ENCODE measurements around the gene FZD7. TPM values are rescaled to one million over a fixed set of nuclear protein-coding genes. Genes with fewer than 3 reads are reported as not detected.

The FZD7 gene
- polyA plus RNA-seq, 2 donors, result 2.7 to 5.7 TPM

- Histone ChIP-seq H3K36me3 (ENCODE audit: control insufficient read depth in 2 of 2, insufficient read depth in 2 of 2, low read length in 1 of 2) (no peaks in the 10 kb centered on the region), H3K4me1 (ENCODE audit: control insufficient read depth in 2 of 2, insufficient read depth in 2 of 2, low read length in 1 of 2) (no peaks in the 10 kb centered on the region), H3K4me3 (ENCODE audit: low read depth in 1 of 2, low read length in 2 of 2) (no peak overlapping the region), H3K27me3 (ENCODE audit: control insufficient read depth in 1 of 2, insufficient read depth in 2 of 2, low read length in 2 of 2) (no peaks in the 10 kb centered on the region), H3K9me3 (ENCODE audit: control insufficient read depth in 2 of 2, insufficient read depth in 1 of 2, low read depth in 1 of 2, low read length in 1 of 2) (no peaks in the 10 kb centered on the region), H3K27ac (ENCODE audit: low read depth in 2 of 2, low read length in 1 of 2) (no peak overlapping the region)
- 46 to 47% methylated on average over 10 of the region's 10 CpGs for WGBS, 2 donors
Measured at GRCh38 chr2:202023198-202023903, 10.3 kb upstream of the FZD7 start.

- Histone ChIP-seq H3K27ac (ENCODE audit: low read depth in 2 of 2, low read length in 1 of 2) (no peak overlapping the region), H3K9me3 (ENCODE audit: control insufficient read depth in 2 of 2, insufficient read depth in 1 of 2, low read depth in 1 of 2, low read length in 1 of 2) (no peaks in the 10 kb centered on the region), H3K27me3 (ENCODE audit: control insufficient read depth in 1 of 2, insufficient read depth in 2 of 2, low read length in 2 of 2) (no peaks in the 10 kb centered on the region), H3K36me3 (ENCODE audit: control insufficient read depth in 2 of 2, insufficient read depth in 2 of 2, low read length in 1 of 2) (no peaks in the 10 kb centered on the region), H3K4me3 (ENCODE audit: low read depth in 1 of 2, low read length in 2 of 2) (no peak overlapping the region), H3K4me1 (ENCODE audit: control insufficient read depth in 2 of 2, insufficient read depth in 2 of 2, low read length in 1 of 2) (no peaks in the 10 kb centered on the region)
- WGBS, 2 donors, result 88% methylated on average over 8 of the region's 8 CpGs
Measured at GRCh38 chr2:202023904-202024266, 9.8 kb upstream of the FZD7 start.

GRCh38 chr2:202024871-202025270 is 8.8 kb upstream of the FZD7 start:
- Histone ChIP-seq H3K4me3 (ENCODE audit: low read depth in 1 of 2, low read length in 2 of 2) (no peak overlapping the region), H3K4me1 (ENCODE audit: control insufficient read depth in 2 of 2, insufficient read depth in 2 of 2, low read length in 1 of 2) (no peaks in the 10 kb centered on the region), H3K27me3 (ENCODE audit: control insufficient read depth in 1 of 2, insufficient read depth in 2 of 2, low read length in 2 of 2) (no peaks in the 10 kb centered on the region), H3K36me3 (ENCODE audit: control insufficient read depth in 2 of 2, insufficient read depth in 2 of 2, low read length in 1 of 2) (no peaks in the 10 kb centered on the region), H3K27ac (ENCODE audit: low read depth in 2 of 2, low read length in 1 of 2) (no peak overlapping the region), H3K9me3 (ENCODE audit: control insufficient read depth in 2 of 2, insufficient read depth in 1 of 2, low read depth in 1 of 2, low read length in 1 of 2) (no peaks in the 10 kb centered on the region)
- 88 to 89% methylated on average over 9 of the region's 9 CpGs for WGBS, 2 donors

GRCh38 chr2:202025816-202026215 is 7.8 kb upstream of the FZD7 start:
- Histone ChIP-seq H3K4me3 (ENCODE audit: low read depth in 1 of 2, low read length in 2 of 2) (no peak overlapping the region), H3K36me3 (ENCODE audit: control insufficient read depth in 2 of 2, insufficient read depth in 2 of 2, low read length in 1 of 2) (no peaks in the 10 kb centered on the region), H3K27me3 (ENCODE audit: control insufficient read depth in 1 of 2, insufficient read depth in 2 of 2, low read length in 2 of 2) (no peaks in the 10 kb centered on the region), H3K27ac (ENCODE audit: low read depth in 2 of 2, low read length in 1 of 2) (no peak overlapping the region), H3K4me1 (ENCODE audit: control insufficient read depth in 2 of 2, insufficient read depth in 2 of 2, low read length in 1 of 2) (no peaks in the 10 kb centered on the region), H3K9me3 (ENCODE audit: control insufficient read depth in 2 of 2, insufficient read depth in 1 of 2, low read depth in 1 of 2, low read length in 1 of 2) (no peaks in the 10 kb centered on the region)
- 89 to 92% methylated on average over 5 of the region's 5 CpGs for WGBS, 2 donors

- Histone ChIP-seq H3K27me3 (ENCODE audit: control insufficient read depth in 1 of 2, insufficient read depth in 2 of 2, low read length in 2 of 2) (no peaks in the 10 kb centered on the region), H3K4me1 (ENCODE audit: control insufficient read depth in 2 of 2, insufficient read depth in 2 of 2, low read length in 1 of 2) (no peaks in the 10 kb centered on the region), H3K4me3 (ENCODE audit: low read depth in 1 of 2, low read length in 2 of 2) (no peak overlapping the region), H3K36me3 (ENCODE audit: control insufficient read depth in 2 of 2, insufficient read depth in 2 of 2, low read length in 1 of 2) (no peaks in the 10 kb centered on the region), H3K9me3 (ENCODE audit: control insufficient read depth in 2 of 2, insufficient read depth in 1 of 2, low read depth in 1 of 2, low read length in 1 of 2) (no peaks in the 10 kb centered on the region), H3K27ac (ENCODE audit: low read depth in 2 of 2, low read length in 1 of 2) (no peak overlapping the region)
- 74 to 86% methylated on average over 5 of the region's 5 CpGs for WGBS, 2 donors
Measured at GRCh38 chr2:202026507-202026906, 7.1 kb upstream of the FZD7 start.

GRCh38 chr2:202030691-202031090 is 3.0 kb upstream of the FZD7 start:
- Histone ChIP-seq H3K4me3 (ENCODE audit: low read depth in 1 of 2, low read length in 2 of 2) (no peak overlapping the region), H3K4me1 (ENCODE audit: control insufficient read depth in 2 of 2, insufficient read depth in 2 of 2, low read length in 1 of 2) (peaks cover 0 to 9% of the 10 kb centered on the region in 2 donors), H3K36me3 (ENCODE audit: control insufficient read depth in 2 of 2, insufficient read depth in 2 of 2, low read length in 1 of 2) (no peaks in the 10 kb centered on the region), H3K27me3 (ENCODE audit: control insufficient read depth in 1 of 2, insufficient read depth in 2 of 2, low read length in 2 of 2) (no peaks in the 10 kb centered on the region), H3K27ac (ENCODE audit: low read depth in 2 of 2, low read length in 1 of 2) (no peak overlapping the region), H3K9me3 (ENCODE audit: control insufficient read depth in 2 of 2, insufficient read depth in 1 of 2, low read depth in 1 of 2, low read length in 1 of 2) (peaks cover 0 to 3% of the 10 kb centered on the region in 2 donors)
- WGBS, 2 donors, result 77 to 79% methylated on average over 4 of the region's 4 CpGs

- no peak overlapping the region for H3K4me3 ChIP-seq (ENCODE audit: low read depth in 1 of 2, low read length in 2 of 2)
- no peak overlapping the region for H3K27ac ChIP-seq (ENCODE audit: low read depth in 2 of 2, low read length in 1 of 2)
- 62 to 65% methylated on average over 4 of the region's 4 CpGs for WGBS, 2 donors
- H3K27me3 ChIP-seq (ENCODE audit: control insufficient read depth in 1 of 2, insufficient read depth in 2 of 2, low read length in 2 of 2), result no peaks in the 10 kb centered on the region
- peaks cover 0 to 5% of the 10 kb centered on the region in 2 donors for H3K9me3 ChIP-seq (ENCODE audit: control insufficient read depth in 2 of 2, insufficient read depth in 1 of 2, low read depth in 1 of 2, low read length in 1 of 2)
- no peaks in the 10 kb centered on the region for H3K36me3 ChIP-seq (ENCODE audit: control insufficient read depth in 2 of 2, insufficient read depth in 2 of 2, low read length in 1 of 2)
- H3K4me1 ChIP-seq (ENCODE audit: control insufficient read depth in 2 of 2, insufficient read depth in 2 of 2, low read length in 1 of 2), result peaks cover 0 to 14% of the 10 kb centered on the region in 2 donors
Measured at GRCh38 chr2:202031246-202031951, 2.3 kb upstream of the FZD7 start.

GRCh38 chr2:202032846-202033316 is 774 bp upstream of the FZD7 start:
- Histone ChIP-seq H3K4me3 (ENCODE audit: low read depth in 1 of 2, low read length in 2 of 2) (peak overlapping the region; percentile 75 to 77), H3K36me3 (ENCODE audit: control insufficient read depth in 2 of 2, insufficient read depth in 2 of 2, low read length in 1 of 2) (no peaks in the 10 kb centered on the region), H3K27ac (ENCODE audit: low read depth in 2 of 2, low read length in 1 of 2) (peak overlapping the region; percentile 95 to 99), H3K27me3 (ENCODE audit: control insufficient read depth in 1 of 2, insufficient read depth in 2 of 2, low read length in 2 of 2) (no peaks in the 10 kb centered on the region), H3K9me3 (ENCODE audit: control insufficient read depth in 2 of 2, insufficient read depth in 1 of 2, low read depth in 1 of 2, low read length in 1 of 2) (peaks cover 0 to 5% of the 10 kb centered on the region in 2 donors), H3K4me1 (ENCODE audit: control insufficient read depth in 2 of 2, insufficient read depth in 2 of 2, low read length in 1 of 2) (peaks cover 0 to 14% of the 10 kb centered on the region in 2 donors)
- 1% methylated on average over 41 to 42 of the region's 42 CpGs for WGBS, 2 donors

GRCh38 chr2:202034249-202035088 is 814 bp downstream of the FZD7 start:
- peaks cover 0 to 14% of the 10 kb centered on the region in 2 donors for H3K4me1 ChIP-seq (ENCODE audit: control insufficient read depth in 2 of 2, insufficient read depth in 2 of 2, low read length in 1 of 2)
- no peaks in the 10 kb centered on the region for H3K36me3 ChIP-seq (ENCODE audit: control insufficient read depth in 2 of 2, insufficient read depth in 2 of 2, low read length in 1 of 2)
- peak overlapping the region; percentile 92 to 99 for H3K27ac ChIP-seq (ENCODE audit: low read depth in 2 of 2, low read length in 1 of 2)
- no peaks in the 10 kb centered on the region for H3K27me3 ChIP-seq (ENCODE audit: control insufficient read depth in 1 of 2, insufficient read depth in 2 of 2, low read length in 2 of 2)
- 1% methylated on average over 86 to 105 of the region's 105 CpGs for WGBS, 2 donors
- H3K4me3 ChIP-seq (ENCODE audit: low read depth in 1 of 2, low read length in 2 of 2), result peak overlapping the region; percentile 68 to 77
- peaks cover 0 to 5% of the 10 kb centered on the region in 2 donors for H3K9me3 ChIP-seq (ENCODE audit: control insufficient read depth in 2 of 2, insufficient read depth in 1 of 2, low read depth in 1 of 2, low read length in 1 of 2)
